ENCODE results near the gene CD82. TPM values are rescaled to one million over a fixed set of nuclear protein-coding genes. Genes with fewer than 3 reads are reported as not detected.

CD82 gene
- total and polyA plus RNA-seq, 7 donors = 4.2 to 67.4 (median 11.4) TPM

DNA sequence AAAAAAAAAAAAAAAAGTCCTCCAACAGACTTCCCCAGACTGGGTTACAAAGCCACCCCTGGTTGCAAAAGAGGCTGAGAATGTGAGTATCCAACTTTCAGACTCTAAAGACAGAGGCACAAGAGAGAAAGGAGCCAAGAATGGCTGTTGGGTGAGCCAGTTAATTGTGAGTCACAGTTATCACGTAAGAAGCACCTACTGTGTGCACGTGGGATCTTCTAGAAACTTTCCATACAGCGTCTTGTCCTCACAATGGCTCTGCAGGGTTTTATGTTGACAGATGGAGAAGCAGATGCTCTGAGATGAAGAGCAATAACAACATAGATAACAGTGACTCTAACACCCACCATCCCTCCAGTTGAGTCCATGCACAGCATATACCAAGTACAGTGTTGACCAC lies 41.0 kb downstream of the CD82 start:
- intact Hi-C loops (cut with DNase I) = no loop called here
- TF ChIP-seq, protein P1, sequence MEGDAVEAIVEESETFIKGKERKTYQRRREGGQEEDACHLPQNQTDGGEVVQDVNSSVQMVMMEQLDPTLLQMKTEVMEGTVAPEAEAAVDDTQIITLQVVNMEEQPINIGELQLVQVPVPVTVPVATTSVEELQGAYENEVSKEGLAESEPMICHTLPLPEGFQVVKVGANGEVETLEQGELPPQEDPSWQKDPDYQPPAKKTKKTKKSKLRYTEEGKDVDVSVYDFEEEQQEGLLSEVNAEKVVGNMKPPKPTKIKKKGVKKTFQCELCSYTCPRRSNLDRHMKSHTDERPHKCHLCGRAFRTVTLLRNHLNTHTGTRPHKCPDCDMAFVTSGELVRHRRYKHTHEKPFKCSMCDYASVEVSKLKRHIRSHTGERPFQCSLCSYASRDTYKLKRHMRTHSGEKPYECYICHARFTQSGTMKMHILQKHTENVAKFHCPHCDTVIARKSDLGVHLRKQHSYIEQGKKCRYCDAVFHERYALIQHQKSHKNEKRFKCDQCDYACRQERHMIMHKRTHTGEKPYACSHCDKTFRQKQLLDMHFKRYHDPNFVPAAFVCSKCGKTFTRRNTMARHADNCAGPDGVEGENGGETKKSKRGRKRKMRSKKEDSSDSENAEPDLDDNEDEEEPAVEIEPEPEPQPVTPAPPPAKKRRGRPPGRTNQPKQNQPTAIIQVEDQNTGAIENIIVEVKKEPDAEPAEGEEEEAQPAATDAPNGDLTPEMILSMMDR (IDR thresholded peaks at IDR 0.05) = no peak
- TF ChIP-seq POLR2A (IDR thresholded peaks at IDR 0.05) = no peak
- no peak for TF ChIP-seq EP300 (IDR thresholded peaks at IDR 0.05)
- no peak for TF ChIP-seq POLR2AphosphoS5 (IDR thresholded peaks at IDR 0.05)
- H3K27ac ChIP-seq = no peak overlapping the region
- no peaks in the 10 kb centered on the region for H3K27me3 ChIP-seq
- peaks cover 0 to 10% (median 1%) of the 10 kb centered on the region in 4 donors for H3K36me3 ChIP-seq
- peaks cover 0 to 63% (median 44%) of the 10 kb centered on the region in 4 donors for H3K4me1 ChIP-seq
- no peak overlapping the region for H3K4me3 ChIP-seq
- DNase-seq = no peak
- H3K9me3 ChIP-seq = no peaks in the 10 kb centered on the region
- WGBS, 2 donors = 85 to 94% methylated on average over 3 of the region's 3 CpGs

DNA sequence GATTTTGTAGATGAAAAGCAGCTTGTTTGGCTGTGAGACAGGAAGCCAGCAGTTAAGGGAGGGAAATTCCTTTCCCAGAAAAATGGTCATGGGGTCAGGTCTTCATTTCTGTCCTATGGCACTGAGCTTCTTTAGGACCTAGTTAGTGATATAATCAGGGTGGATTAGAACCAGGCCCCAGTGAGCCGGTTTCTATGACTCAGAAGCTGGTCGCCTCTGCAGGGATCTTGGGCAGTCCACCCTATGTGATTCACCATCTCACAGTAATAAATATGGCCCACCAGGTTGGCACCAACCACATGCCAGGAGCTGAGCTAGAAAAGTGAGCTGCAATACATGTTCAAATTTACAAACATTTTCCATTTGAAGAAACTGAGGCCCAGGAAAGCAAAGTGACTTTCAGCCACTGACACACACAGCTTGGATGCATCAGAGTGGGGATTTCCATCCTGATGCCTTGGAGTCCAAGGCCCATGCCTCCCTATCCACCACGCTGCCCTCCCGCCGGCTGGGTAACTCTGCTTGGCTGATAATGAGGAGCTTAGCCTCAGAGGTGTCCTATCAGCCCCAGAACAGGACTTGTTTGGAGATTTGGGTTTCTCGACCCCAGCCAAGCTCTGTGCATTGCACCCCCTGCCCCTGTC lies 42.0 kb downstream of the CD82 start:
- H3K9me3 ChIP-seq = no peaks in the 10 kb centered on the region
- no peak overlapping the region for H3K4me3 ChIP-seq
- H3K27me3 ChIP-seq = no peaks in the 10 kb centered on the region
- peaks cover 0 to 10% (median 1%) of the 10 kb centered on the region in 4 donors for H3K36me3 ChIP-seq
- 80 to 86% methylated on average over 6 of the region's 6 CpGs for WGBS, 2 donors
- no peak for DNase-seq
- TF ChIP-seq POLR2A (IDR thresholded peaks at IDR 0.05) = no peak
- TF ChIP-seq EP300 (IDR thresholded peaks at IDR 0.05) = no peak
- TF ChIP-seq POLR2AphosphoS5 (IDR thresholded peaks at IDR 0.05) = no peak
- TF ChIP-seq, protein P1 (IDR thresholded peaks at IDR 0.05) = no peak
- intact Hi-C loops (cut with DNase I) = no loop called here
- peaks cover 0 to 55% (median 39%) of the 10 kb centered on the region in 4 donors for H3K4me1 ChIP-seq
- H3K27ac ChIP-seq = peak overlapping the region in 2 of 4 donors; percentile 30 to 58

DNA sequence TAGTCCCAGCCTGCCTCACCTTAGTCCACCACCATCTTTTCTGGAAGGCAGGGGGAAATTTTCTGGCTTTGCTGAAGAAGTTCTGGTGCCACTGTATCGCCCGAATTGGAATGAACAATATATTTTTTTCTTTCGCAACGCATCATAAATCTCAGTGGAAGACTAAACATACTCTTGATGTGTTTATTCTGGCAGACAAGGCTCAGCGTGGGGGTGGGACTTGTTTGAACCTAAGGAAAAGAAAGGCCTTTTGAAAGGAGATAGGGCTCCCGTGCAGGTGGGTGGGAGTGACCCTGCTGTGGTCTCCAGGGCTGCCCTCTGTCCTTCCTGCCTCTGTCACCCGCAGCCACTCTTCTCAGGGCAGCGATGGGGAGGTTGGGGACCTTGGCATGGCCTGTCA lies 42.5 kb downstream of the CD82 start:
- 18 to 61% methylated on average over 8 of the region's 8 CpGs for WGBS, 2 donors

DNA sequence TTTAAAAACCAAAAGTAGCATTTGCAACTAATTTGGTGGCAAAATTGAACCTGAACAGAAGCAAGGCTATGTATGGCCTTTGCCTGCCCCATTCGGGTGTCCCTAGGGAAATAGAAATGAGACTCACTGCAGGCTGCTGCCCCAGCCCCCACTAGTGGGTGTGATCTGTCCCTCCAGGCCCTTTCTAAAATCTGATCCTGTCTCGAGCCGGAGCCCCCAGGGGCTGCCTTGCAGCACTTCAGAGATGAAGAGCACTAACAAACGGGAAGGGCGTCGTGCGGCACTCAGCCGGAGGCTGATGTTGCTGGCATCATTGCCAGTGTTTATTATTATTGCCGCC lies 43.2 kb downstream of the CD82 start:
- Histone ChIP-seq H3K27ac (peak overlapping the region in 1 of 4 donors; percentile 58), H3K4me3 (no peak overlapping the region), H3K27me3 (no peaks in the 10 kb centered on the region), H3K9me3 (no peaks in the 10 kb centered on the region), H3K36me3 (peaks cover 0 to 10% (median 1%) of the 10 kb centered on the region in 4 donors), H3K4me1 (peaks cover 0 to 47% (median 28%) of the 10 kb centered on the region in 4 donors)
- intact Hi-C loops (cut with DNase I) = no loop called here
- 78 to 80% methylated on average over 9 of the region's 9 CpGs for WGBS, 2 donors
- TF ChIP-seq EP300 (IDR thresholded peaks at IDR 0.05) = no peak
- TF ChIP-seq POLR2AphosphoS5 (IDR thresholded peaks at IDR 0.05) = no peak
- TF ChIP-seq, protein P1 (IDR thresholded peaks at IDR 0.05) = no peak
- DNase-seq = no peak

More for the DNA sequence above, 42.5 kb downstream of the CD82 start:
- Histone ChIP-seq H3K4me3 (no peak overlapping the region), H3K4me1 (peaks cover 0 to 49% (median 34%) of the 10 kb centered on the region in 4 donors), H3K27me3 (no peaks in the 10 kb centered on the region), H3K27ac (peak overlapping the region in 2 of 4 donors; percentile 30 to 58), H3K9me3 (no peaks in the 10 kb centered on the region), H3K36me3 (peaks cover 0 to 10% (median 1%) of the 10 kb centered on the region in 4 donors)
- no peak for DNase-seq
- intact Hi-C loops (cut with DNase I) = no loop called here
- TF ChIP-seq POLR2A (IDR thresholded peaks at IDR 0.05) (no peak), POLR2AphosphoS5 (IDR thresholded peaks at IDR 0.05) (peak in 2 of 4 donors; percentile 38 to 43)

DNA sequence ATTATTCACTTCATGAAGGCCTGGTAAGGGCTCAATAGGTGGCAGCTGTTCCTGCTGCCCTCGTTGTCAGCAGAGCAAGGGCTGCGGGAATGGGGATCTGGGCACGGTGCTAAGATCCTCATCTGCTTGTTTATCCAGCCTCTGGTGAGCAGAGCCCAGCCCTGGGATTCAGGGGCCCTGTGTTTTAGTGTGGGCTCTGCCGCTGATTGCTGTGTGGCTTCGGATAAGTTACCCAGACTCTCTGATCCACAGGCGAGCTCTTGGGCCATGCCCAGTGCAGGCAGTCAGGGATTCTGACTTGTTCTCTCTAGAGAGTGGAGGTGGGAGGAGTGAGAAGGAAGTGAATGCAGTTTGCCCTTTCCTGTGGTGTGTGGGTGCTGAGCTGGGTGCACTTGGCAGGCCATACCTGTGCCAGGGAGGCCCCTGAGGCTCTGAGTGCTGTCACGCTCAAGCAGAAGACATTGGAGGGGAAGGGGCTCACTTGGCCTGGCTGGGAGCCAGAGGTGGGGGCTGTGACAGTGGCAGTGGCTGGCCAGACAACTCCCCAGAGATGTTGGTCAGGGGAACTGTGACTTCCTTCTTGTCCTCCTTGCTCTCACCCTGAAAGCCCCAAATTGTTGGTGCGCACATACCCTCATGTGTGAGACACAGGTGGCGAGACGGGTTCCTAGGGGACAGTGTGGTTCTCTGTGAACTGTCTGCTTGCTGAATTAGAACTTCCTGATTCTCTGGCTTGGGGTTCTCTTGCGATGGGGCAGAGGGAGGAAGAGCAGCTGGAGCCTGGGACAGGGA lies 43.7 kb downstream of the CD82 start:
- DNase-seq = no peak
- Histone ChIP-seq H3K4me3 (no peak overlapping the region), H3K9me3 (no peaks in the 10 kb centered on the region), H3K27me3 (no peaks in the 10 kb centered on the region), H3K36me3 (peaks cover 0 to 10% (median 1%) of the 10 kb centered on the region in 4 donors), H3K27ac (peak overlapping the region in 1 of 4 donors; percentile 58), H3K4me1 (peaks cover 0 to 43% (median 26%) of the 10 kb centered on the region in 4 donors)
- intact Hi-C loops (cut with DNase I) = no loop called here
- 63 to 79% methylated on average over 11 of the region's 11 CpGs for WGBS, 2 donors
- TF ChIP-seq EP300 (IDR thresholded peaks at IDR 0.05) = no peak
- no peak for TF ChIP-seq POLR2AphosphoS5 (IDR thresholded peaks at IDR 0.05)
- TF ChIP-seq POLR2A (IDR thresholded peaks at IDR 0.05) = no peak
- TF ChIP-seq, protein P1 (IDR thresholded peaks at IDR 0.05) = no peak
